GM23338 (cell line): Measurements from ENCODE around the gene GOLT1B. TPM values are rescaled to one million over a fixed set of nuclear protein-coding genes. Genes with fewer than 3 reads are reported as not detected.

Experiments used
- ATAC-seq: fragments of 200-7000 bp; cut with Tn5 transposase; 3 replicates; pipeline ENCODE4 v1.9.1; 2020
- DNase-seq: peaks from one replicate; pipeline ENCODE4 v3.0.0-alpha.2; 2015; ENCODE audit warnings: low spot score
- H2AFZ ChIP-seq: fragments of 200-600 bp; sonication (generic); 2 replicates; pipeline ENCODE4 v1.8.0; 2016; ENCODE audit warnings: antibody characterized with exemption, mild to moderate bottlenecking, moderate library complexity
- H3F3A ChIP-seq: fragments of 200-600 bp; sonication (generic); replicated peaks from 2 replicates; pipeline ENCODE4 v1.8.0; 2017; ENCODE audit warnings: antibody characterized with exemption, mixed run types, low read depth
- H3K27ac ChIP-seq: fragments of 200-600 bp; sonication (generic); 2 replicates; pipeline ENCODE4 v1.6.1; 2016; ENCODE audit warnings: low read depth
- H3K27me3 ChIP-seq: fragments of 200-600 bp; sonication (generic); 2 replicates; pipeline ENCODE4 v1.8.0; 2016; ENCODE audit warnings: mild to moderate bottlenecking, mixed run types, moderate library complexity; ENCODE audit not compliant: insufficient read depth
- H3K36me3 ChIP-seq: fragments of 200-600 bp; sonication (generic); 2 replicates; pipeline ENCODE4 v1.8.0; 2016; ENCODE audit warnings: mild to moderate bottlenecking; ENCODE audit not compliant: insufficient read depth
- H3K4me1 ChIP-seq: fragments of 200-600 bp; sonication (generic); 2 replicates; pipeline ENCODE4 v1.8.0; 2016; ENCODE audit warnings: mild to moderate bottlenecking, moderate library complexity; ENCODE audit not compliant: insufficient read depth
- H3K4me2 ChIP-seq: fragments of 200-600 bp; sonication (generic); 2 replicates; pipeline ENCODE4 v1.7.1; 2017; ENCODE audit warnings: mixed run types
- H3K4me3 ChIP-seq: fragments of 200-600 bp; sonication (generic); 2 replicates; pipeline ENCODE4 v1.6.1; 2016; ENCODE audit warnings: mixed run types
- H3K79me2 ChIP-seq: fragments of 200-600 bp; sonication (generic); replicated peaks from 2 replicates; pipeline ENCODE4 v1.8.0; 2017; ENCODE audit warnings: mild to moderate bottlenecking; ENCODE audit not compliant: insufficient read depth
- H3K9me2 ChIP-seq: fragments of 200-600 bp; sonication (generic); 2 replicates; pipeline ENCODE4 v1.8.0; 2017; ENCODE audit not compliant: insufficient read depth
- H4K20me1 ChIP-seq: fragments of 200-600 bp; sonication (generic); replicated peaks from 2 replicates; pipeline ENCODE4 v1.8.0; 2017; ENCODE audit warnings: mild to moderate bottlenecking; ENCODE audit not compliant: insufficient read depth
- H3K27ac Mint-ChIP-seq: 2 replicates; pipeline ENCODE4 v1.8.0; 2020; ENCODE audit warnings: inconsistent platforms, mild to moderate bottlenecking, moderate library complexity, mixed read lengths
- H3K27me3 Mint-ChIP-seq: 3 replicates; pipeline ENCODE4 v1.8.0; 2022; ENCODE audit warnings: low read depth, mild to moderate bottlenecking, moderate library complexity, mixed read lengths, inconsistent platforms; ENCODE audit not compliant: insufficient read depth, poor library complexity
- H3K36me3 Mint-ChIP-seq: 3 replicates; pipeline ENCODE4 v1.8.0; 2021; ENCODE audit warnings: low read depth, mild to moderate bottlenecking, inconsistent platforms, moderate library complexity, mixed read lengths
- H3K4me1 Mint-ChIP-seq: 3 replicates; pipeline ENCODE4 v1.8.0; 2020; ENCODE audit warnings: mild to moderate bottlenecking, inconsistent platforms, mixed read lengths
- H3K4me3 Mint-ChIP-seq: 3 replicates; pipeline ENCODE4 v1.8.0; 2021; ENCODE audit warnings: moderate library complexity, mild to moderate bottlenecking, inconsistent platforms, mixed read lengths
- H3K9me3 Mint-ChIP-seq: 3 replicates; pipeline ENCODE4 v1.8.0; 2020; ENCODE audit warnings: moderate library complexity, mild to moderate bottlenecking, inconsistent platforms, mixed read lengths
- CREB1 ChIP-seq: fragments of 250-450 bp; sonication (Bioruptor Pico); IDR thresholded peaks from 2 replicates; pipeline ENCODE4 v1.5.0; 2020; ENCODE audit warnings: low read depth, mild to moderate bottlenecking, moderate library complexity
- EZH2phosphoT487 ChIP-seq: fragments of 200-600 bp; sonication (generic); IDR thresholded peaks from one replicate; pipeline ENCODE4 v1.8.1; 2018; ENCODE audit warnings: antibody characterized with exemption; ENCODE audit not compliant: unreplicated experiment
- JUNB ChIP-seq: IDR thresholded peaks from one replicate; pipeline ENCODE4 v1.6.1; 2016; ENCODE audit warnings: antibody characterized with exemption; ENCODE audit not compliant: unreplicated experiment
- NANOG ChIP-seq: IDR thresholded peaks from 2 replicates; pipeline ENCODE4 v1.6.1; 2016; ENCODE audit warnings: antibody characterized with exemption, borderline replicate concordance
- POLR2AphosphoS5 ChIP-seq: IDR thresholded peaks from 2 replicates; pipeline ENCODE4 v1.6.1; 2016; ENCODE audit warnings: antibody characterized with exemption, low read depth
- STAT1 ChIP-seq: IDR thresholded peaks from one replicate; pipeline ENCODE4 v1.6.1; 2016; ENCODE audit warnings: antibody characterized with exemption; ENCODE audit not compliant: unreplicated experiment
- polyA plus RNA-seq: library from polyadenylated mRNA; unstranded; fragments of >200 nt; fragmentation: Nextera tagmentation; extraction: Ambion mirVana; gene quantifications from 2 replicates; pipeline ENCODE4 v1.2.1, GENCODE V29; 2016
- total RNA-seq: library from RNA; depleted of rRNA; stranded (reverse); fragments of >200 nt; shearing (Covaris generic); gene quantifications from 2 replicates; pipeline ENCODE4 v1.2.3, GENCODE V29; 2014
- TF ChIP-seq, protein P1 (sequence below): IDR thresholded peaks from one replicate; pipeline ENCODE4 v1.6.1; 2018; ENCODE audit warnings: antibody characterized with exemption; ENCODE audit not compliant: unreplicated experiment
- TF ChIP-seq, protein P2 (sequence below): fragments of 250-450 bp; sonication (Bioruptor Pico); IDR thresholded peaks from 2 replicates; pipeline ENCODE4 v1.5.0; 2020; ENCODE audit warnings: mild to moderate bottlenecking, moderate library complexity
- TF ChIP-seq, protein P3 (sequence below), 2 experiments: fragments of 200-600 bp in 1 of 2; sonication (generic) in 1 of 2; conservative IDR thresholded peaks; 2 replicates each; pipeline versions ENCODE4 v1.5.1 to v1.6.1; 2016 to 2017; ENCODE audit warnings: antibody characterized with exemption in 2 of 2, low read depth in 2 of 2, mild to moderate bottlenecking in 2 of 2, moderate library complexity in 1 of 2
- TF ChIP-seq, protein P4 (sequence below): IDR thresholded peaks from 2 replicates; pipeline ENCODE4 v1.6.1; 2016; ENCODE audit warnings: antibody characterized with exemption

GOLT1B gene
- total and polyA plus RNA-seq, 2 experiments from 2014 or later, result 24.3 to 41.7 TPM

DNA sequence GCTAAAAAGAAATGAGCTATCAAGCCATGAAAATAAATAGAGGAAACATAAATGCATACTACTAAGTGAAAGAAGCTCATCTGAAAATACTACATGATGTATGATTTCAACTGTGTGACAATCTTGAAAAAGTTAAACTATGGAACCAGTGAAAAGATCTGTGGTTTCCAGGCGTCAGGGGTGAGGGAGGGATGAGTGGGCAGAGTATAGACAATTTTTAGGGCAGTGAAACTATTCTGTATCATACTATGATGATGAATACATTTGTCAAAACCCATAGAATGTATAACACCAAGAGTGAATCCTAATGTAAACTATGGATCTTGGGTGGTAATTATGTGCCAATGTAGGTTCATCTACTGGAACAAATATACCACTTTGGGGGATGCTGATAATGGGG is 45.8 kb downstream of the GOLT1B start:
- Histone ChIP-seq H3K36me3 (no peaks in the 10 kb centered on the region), H3K27me3 (no peaks in the 10 kb centered on the region), H3K79me2 (no peaks in the 10 kb centered on the region), H4K20me1 (no peaks in the 10 kb centered on the region), H3K4me2 (no peak overlapping the region), H3F3A (no peaks in the 10 kb centered on the region), H3K27ac (no peak overlapping the region), H3K4me1 (no peaks in the 10 kb centered on the region), H3K4me3 (no peak overlapping the region), H2AFZ (no peak overlapping the region), H3K9me2 (no peaks in the 10 kb centered on the region)
- DNase-seq (no peak), ATAC-seq (no peak)
- Mint-ChIP-seq H3K4me1 (no peaks in the 10 kb centered on the region), H3K27ac (no peak overlapping the region), H3K36me3 (no peaks in the 10 kb centered on the region), H3K9me3 (no peaks in the 10 kb centered on the region), H3K27me3 (peaks cover 2% of the 10 kb centered on the region), H3K4me3 (no peak overlapping the region)
- TF ChIP-seq STAT1 (no peak), CREB1 (CRISPR knock-in tag) (no peak), EZH2phosphoT487 (no peak), NANOG (no peak), JUNB (no peak), POLR2AphosphoS5 (no peak)
- TF ChIP-seq, protein P1, sequence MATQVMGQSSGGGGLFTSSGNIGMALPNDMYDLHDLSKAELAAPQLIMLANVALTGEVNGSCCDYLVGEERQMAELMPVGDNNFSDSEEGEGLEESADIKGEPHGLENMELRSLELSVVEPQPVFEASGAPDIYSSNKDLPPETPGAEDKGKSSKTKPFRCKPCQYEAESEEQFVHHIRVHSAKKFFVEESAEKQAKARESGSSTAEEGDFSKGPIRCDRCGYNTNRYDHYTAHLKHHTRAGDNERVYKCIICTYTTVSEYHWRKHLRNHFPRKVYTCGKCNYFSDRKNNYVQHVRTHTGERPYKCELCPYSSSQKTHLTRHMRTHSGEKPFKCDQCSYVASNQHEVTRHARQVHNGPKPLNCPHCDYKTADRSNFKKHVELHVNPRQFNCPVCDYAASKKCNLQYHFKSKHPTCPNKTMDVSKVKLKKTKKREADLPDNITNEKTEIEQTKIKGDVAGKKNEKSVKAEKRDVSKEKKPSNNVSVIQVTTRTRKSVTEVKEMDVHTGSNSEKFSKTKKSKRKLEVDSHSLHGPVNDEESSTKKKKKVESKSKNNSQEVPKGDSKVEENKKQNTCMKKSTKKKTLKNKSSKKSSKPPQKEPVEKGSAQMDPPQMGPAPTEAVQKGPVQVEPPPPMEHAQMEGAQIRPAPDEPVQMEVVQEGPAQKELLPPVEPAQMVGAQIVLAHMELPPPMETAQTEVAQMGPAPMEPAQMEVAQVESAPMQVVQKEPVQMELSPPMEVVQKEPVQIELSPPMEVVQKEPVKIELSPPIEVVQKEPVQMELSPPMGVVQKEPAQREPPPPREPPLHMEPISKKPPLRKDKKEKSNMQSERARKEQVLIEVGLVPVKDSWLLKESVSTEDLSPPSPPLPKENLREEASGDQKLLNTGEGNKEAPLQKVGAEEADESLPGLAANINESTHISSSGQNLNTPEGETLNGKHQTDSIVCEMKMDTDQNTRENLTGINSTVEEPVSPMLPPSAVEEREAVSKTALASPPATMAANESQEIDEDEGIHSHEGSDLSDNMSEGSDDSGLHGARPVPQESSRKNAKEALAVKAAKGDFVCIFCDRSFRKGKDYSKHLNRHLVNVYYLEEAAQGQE, result no peak
- TF ChIP-seq, protein P2, sequence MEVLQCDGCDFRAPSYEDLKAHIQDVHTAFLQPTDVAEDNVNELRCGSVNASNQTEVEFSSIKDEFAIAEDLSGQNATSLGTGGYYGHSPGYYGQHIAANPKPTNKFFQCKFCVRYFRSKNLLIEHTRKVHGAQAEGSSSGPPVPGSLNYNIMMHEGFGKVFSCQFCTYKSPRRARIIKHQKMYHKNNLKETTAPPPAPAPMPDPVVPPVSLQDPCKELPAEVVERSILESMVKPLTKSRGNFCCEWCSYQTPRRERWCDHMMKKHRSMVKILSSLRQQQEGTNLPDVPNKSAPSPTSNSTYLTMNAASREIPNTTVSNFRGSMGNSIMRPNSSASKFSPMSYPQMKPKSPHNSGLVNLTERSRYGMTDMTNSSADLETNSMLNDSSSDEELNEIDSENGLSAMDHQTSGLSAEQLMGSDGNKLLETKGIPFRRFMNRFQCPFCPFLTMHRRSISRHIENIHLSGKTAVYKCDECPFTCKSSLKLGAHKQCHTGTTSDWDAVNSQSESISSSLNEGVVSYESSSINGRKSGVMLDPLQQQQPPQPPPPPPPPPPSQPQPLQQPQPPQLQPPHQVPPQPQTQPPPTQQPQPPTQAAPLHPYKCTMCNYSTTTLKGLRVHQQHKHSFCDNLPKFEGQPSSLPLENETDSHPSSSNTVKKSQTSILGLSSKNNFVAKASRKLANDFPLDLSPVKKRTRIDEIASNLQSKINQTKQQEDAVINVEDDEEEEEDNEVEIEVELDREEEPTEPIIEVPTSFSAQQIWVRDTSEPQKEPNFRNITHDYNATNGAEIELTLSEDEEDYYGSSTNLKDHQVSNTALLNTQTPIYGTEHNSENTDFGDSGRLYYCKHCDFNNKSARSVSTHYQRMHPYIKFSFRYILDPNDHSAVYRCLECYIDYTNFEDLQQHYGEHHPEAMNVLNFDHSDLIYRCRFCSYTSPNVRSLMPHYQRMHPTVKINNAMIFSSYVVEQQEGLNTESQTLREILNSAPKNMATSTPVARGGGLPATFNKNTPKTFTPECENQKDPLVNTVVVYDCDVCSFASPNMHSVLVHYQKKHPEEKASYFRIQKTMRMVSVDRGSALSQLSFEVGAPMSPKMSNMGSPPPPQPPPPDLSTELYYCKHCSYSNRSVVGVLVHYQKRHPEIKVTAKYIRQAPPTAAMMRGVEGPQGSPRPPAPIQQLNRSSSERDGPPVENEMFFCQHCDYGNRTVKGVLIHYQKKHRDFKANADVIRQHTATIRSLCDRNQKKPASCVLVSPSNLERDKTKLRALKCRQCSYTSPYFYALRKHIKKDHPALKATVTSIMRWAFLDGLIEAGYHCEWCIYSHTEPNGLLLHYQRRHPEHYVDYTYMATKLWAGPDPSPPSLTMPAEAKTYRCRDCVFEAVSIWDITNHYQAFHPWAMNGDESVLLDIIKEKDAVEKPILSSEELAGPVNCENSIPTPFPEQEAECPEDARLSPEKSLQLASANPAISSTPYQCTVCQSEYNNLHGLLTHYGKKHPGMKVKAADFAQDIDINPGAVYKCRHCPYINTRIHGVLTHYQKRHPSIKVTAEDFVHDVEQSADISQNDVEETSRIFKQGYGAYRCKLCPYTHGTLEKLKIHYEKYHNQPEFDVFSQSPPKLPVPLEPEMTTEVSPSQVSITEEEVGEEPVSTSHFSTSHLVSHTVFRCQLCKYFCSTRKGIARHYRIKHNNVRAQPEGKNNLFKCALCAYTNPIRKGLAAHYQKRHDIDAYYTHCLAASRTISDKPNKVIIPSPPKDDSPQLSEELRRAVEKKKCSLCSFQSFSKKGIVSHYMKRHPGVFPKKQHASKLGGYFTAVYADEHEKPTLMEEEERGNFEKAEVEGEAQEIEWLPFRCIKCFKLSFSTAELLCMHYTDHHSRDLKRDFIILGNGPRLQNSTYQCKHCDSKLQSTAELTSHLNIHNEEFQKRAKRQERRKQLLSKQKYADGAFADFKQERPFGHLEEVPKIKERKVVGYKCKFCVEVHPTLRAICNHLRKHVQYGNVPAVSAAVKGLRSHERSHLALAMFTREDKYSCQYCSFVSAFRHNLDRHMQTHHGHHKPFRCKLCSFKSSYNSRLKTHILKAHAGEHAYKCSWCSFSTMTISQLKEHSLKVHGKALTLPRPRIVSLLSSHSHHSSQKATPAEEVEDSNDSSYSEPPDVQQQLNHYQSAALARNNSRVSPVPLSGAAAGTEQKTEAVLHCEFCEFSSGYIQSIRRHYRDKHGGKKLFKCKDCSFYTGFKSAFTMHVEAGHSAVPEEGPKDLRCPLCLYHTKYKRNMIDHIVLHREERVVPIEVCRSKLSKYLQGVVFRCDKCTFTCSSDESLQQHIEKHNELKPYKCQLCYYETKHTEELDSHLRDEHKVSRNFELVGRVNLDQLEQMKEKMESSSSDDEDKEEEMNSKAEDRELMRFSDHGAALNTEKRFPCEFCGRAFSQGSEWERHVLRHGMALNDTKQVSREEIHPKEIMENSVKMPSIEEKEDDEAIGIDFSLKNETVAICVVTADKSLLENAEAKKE, result no peak
- TF ChIP-seq, protein P3, sequence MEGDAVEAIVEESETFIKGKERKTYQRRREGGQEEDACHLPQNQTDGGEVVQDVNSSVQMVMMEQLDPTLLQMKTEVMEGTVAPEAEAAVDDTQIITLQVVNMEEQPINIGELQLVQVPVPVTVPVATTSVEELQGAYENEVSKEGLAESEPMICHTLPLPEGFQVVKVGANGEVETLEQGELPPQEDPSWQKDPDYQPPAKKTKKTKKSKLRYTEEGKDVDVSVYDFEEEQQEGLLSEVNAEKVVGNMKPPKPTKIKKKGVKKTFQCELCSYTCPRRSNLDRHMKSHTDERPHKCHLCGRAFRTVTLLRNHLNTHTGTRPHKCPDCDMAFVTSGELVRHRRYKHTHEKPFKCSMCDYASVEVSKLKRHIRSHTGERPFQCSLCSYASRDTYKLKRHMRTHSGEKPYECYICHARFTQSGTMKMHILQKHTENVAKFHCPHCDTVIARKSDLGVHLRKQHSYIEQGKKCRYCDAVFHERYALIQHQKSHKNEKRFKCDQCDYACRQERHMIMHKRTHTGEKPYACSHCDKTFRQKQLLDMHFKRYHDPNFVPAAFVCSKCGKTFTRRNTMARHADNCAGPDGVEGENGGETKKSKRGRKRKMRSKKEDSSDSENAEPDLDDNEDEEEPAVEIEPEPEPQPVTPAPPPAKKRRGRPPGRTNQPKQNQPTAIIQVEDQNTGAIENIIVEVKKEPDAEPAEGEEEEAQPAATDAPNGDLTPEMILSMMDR (conservative IDR thresholded peaks at IDR 0.05; ENCODE audit: low read depth in 2 of 2), result no peak
- TF ChIP-seq, protein P4, sequence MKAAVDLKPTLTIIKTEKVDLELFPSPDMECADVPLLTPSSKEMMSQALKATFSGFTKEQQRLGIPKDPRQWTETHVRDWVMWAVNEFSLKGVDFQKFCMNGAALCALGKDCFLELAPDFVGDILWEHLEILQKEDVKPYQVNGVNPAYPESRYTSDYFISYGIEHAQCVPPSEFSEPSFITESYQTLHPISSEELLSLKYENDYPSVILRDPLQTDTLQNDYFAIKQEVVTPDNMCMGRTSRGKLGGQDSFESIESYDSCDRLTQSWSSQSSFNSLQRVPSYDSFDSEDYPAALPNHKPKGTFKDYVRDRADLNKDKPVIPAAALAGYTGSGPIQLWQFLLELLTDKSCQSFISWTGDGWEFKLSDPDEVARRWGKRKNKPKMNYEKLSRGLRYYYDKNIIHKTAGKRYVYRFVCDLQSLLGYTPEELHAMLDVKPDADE, result no peak
